A549 (cell line): ENCODE data around the gene POLR3B. TPM values are rescaled to one million over a fixed set of nuclear protein-coding genes. Genes with fewer than 3 reads are reported as not detected.

Experiments used
- ATAC-seq, 2 experiments: fragments of 200-7000 bp in 1 of 2; fragments of >200 bp in 1 of 2; cut with Nextera tagmentation in 1 of 2; cut with Tn5 transposase in 1 of 2; 3 replicates each; pipeline versions ENCODE4 v1.8.0 to v1.9.1; 2018 to 2020; ENCODE audit warnings: mild to moderate bottlenecking in 1 of 2, moderate library complexity in 1 of 2
- CTCF ChIA-PET: fragments of 300-600 bp; sonication (Branson Sonifier 250); formaldehyde crosslinking; extraction: SDS; loops from one replicate; lab custom pipeline; 2021; ENCODE audit warnings: antibody characterized with exemption, inconsistent platforms; lab: Yijun Ruan, JAX
- POLR2A ChIA-PET: fragments of 350-600 bp; formaldehyde crosslinking; extraction: SDS; loops from one replicate; lab custom pipeline; 2021; ENCODE audit warnings: antibody characterized with exemption, inconsistent platforms; lab: Yijun Ruan, JAX
- DNase-seq, 2 experiments: peaks; one replicate each; pipeline versions ENCODE4 v3.0.0 to v3.0.0-alpha.2; 2011 to 2016; ENCODE audit warnings: low read depth in 1 of 2, low spot score in 1 of 2
- FAIRE-seq: peaks from 2 replicates; lab custom pipeline; 2011; peaks lifted over from hg19 to GRCh38; lab: Jason Lieb, UNC
- H3K27ac ChIP-seq, 2 experiments: fragments of >200 bp; sonication (Bioruptor Twin); formaldehyde crosslinking; 3 replicates each; pipeline ENCODE4 v1.5.1; 2016 to 2017
- H3K4me1 ChIP-seq: fragments of >200 bp; sonication (Bioruptor Twin); formaldehyde crosslinking; 3 replicates; pipeline ENCODE4 v1.6.1; 2016
- H3K4me2 ChIP-seq: fragments of >200 bp; sonication (Bioruptor Twin); formaldehyde crosslinking; 3 replicates; pipeline ENCODE4 v1.6.1; 2016
- H3K4me3 ChIP-seq: fragments of >200 bp; sonication (Bioruptor Twin); formaldehyde crosslinking; 3 replicates; pipeline ENCODE4 v1.5.1; 2016
- H3K9me3 ChIP-seq: fragments of >200 bp; sonication (Bioruptor Twin); formaldehyde crosslinking; 3 replicates; pipeline ENCODE4 v1.6.1; 2016
- BCL3 ChIP-seq: fragments of >200 bp; sonication (Bioruptor Twin); formaldehyde crosslinking; IDR thresholded peaks from 3 replicates; pipeline ENCODE4 v1.6.1; 2016
- BHLHE40 ChIP-seq: IDR thresholded peaks from 2 replicates; pipeline ENCODE4 v1.6.1; 2012; ENCODE audit warnings: low read depth, low read length, inconsistent platforms
- CEBPB ChIP-seq, 2 experiments: fragments of >200 bp in 1 of 2; sonication (Bioruptor Twin) in 1 of 2; formaldehyde crosslinking in 1 of 2; IDR thresholded peaks; 2 replicates each; pipeline ENCODE4 v1.6.1; 2012 to 2016
- CHD2 ChIP-seq: fragments of 150-350 bp; IDR thresholded peaks from 2 replicates; pipeline ENCODE4 v1.6.1; 2014; ENCODE audit warnings: low read length; ENCODE audit not compliant: partially characterized antibody
- CHD4 ChIP-seq: fragments of 200-600 bp; sonication (generic); IDR thresholded peaks from 2 replicates; pipeline ENCODE4 v1.6.1; 2016; ENCODE audit warnings: antibody characterized with exemption, mild to moderate bottlenecking, borderline replicate concordance
- CTCF ChIP-seq: fragments of >200 bp; sonication (Bioruptor Twin); formaldehyde crosslinking; IDR thresholded peaks from 3 replicates; pipeline ENCODE4 v1.5.1; 2016
- E2F6 ChIP-seq: IDR thresholded peaks from 2 replicates; pipeline ENCODE4 v1.6.1; 2012; ENCODE audit warnings: low read depth, borderline replicate concordance
- EHF ChIP-seq: fragments of 250-450 bp; sonication (Bioruptor Pico); IDR thresholded peaks from 2 replicates; pipeline ENCODE4 v1.5.0; 2020; ENCODE audit warnings: mild to moderate bottlenecking
- ESRRA ChIP-seq: fragments of 150-350 bp; IDR thresholded peaks from 2 replicates; pipeline ENCODE4 v1.6.1; 2014; ENCODE audit warnings: mild to moderate bottlenecking, low read length, borderline replicate concordance
- HES2 ChIP-seq: fragments of >200 bp; sonication (Bioruptor Twin); formaldehyde crosslinking; IDR thresholded peaks from 2 replicates; pipeline ENCODE4 v1.6.1; 2016
- HEYL ChIP-seq: fragments of 250-450 bp; sonication (Bioruptor Pico); IDR thresholded peaks from 2 replicates; pipeline ENCODE4 v1.8.0; 2021; ENCODE audit warnings: mild to moderate bottlenecking, moderate library complexity
- HOXB13 ChIP-seq: fragments of 250-450 bp; sonication (Bioruptor Pico); IDR thresholded peaks from 2 replicates; pipeline ENCODE4 v1.5.0; 2020; ENCODE audit warnings: low read depth, mild to moderate bottlenecking, moderate library complexity
- JUN ChIP-seq, 2 experiments: fragments of >200 bp; sonication (Bioruptor Twin); formaldehyde crosslinking; IDR thresholded peaks; 2 replicates in 1 of 2; 3 replicates in 1 of 2; pipeline ENCODE4 v1.6.1; 2016 to 2017
- KDM1A ChIP-seq: fragments of 200-600 bp; sonication (generic); IDR thresholded peaks from 2 replicates; pipeline ENCODE4 v1.6.1; 2016; ENCODE audit warnings: low read depth, mild to moderate bottlenecking
- MAFK ChIP-seq: fragments of 450-650 bp; IDR thresholded peaks from 2 replicates; pipeline ENCODE4 v1.6.1; 2014; ENCODE audit not compliant: partially characterized antibody
- NFE2L2 ChIP-seq: fragments of 150-350 bp; conservative IDR thresholded peaks from 2 replicates; pipeline ENCODE4 v1.6.1; 2014; ENCODE audit warnings: low read length
- PBX3 ChIP-seq: IDR thresholded peaks from 2 replicates; pipeline ENCODE4 v1.6.1; 2012
- PHF8 ChIP-seq: fragments of 200-600 bp; sonication (generic); IDR thresholded peaks from 2 replicates; pipeline ENCODE4 v1.6.1; 2016; ENCODE audit warnings: low read depth, mild to moderate bottlenecking, antibody characterized with exemption, moderate library complexity, borderline replicate concordance
- POLR2A ChIP-seq: IDR thresholded peaks from 2 replicates; pipeline ENCODE4 v1.6.1; 2012; ENCODE audit warnings: mild to moderate bottlenecking, low read length
- SMC3 ChIP-seq: fragments of >200 bp; sonication (Bioruptor Twin); formaldehyde crosslinking; IDR thresholded peaks from 3 replicates; pipeline ENCODE4 v1.6.1; 2018; ENCODE audit warnings: inconsistent platforms
- ZFP36 ChIP-seq: fragments of 450-650 bp; IDR thresholded peaks from 2 replicates; pipeline ENCODE4 v1.6.1; 2014; ENCODE audit warnings: borderline replicate concordance; ENCODE audit not compliant: partially characterized antibody
- WGBS: methylation state at CpG from one replicate; pipeline ENCODE4 v1.1.6; 2017; ENCODE audit errors: missing lambda C conversion rate; 5-methylcytosine and 5-hydroxymethylcytosine counted together
- polyA plus RNA-seq, 4 experiments: library from polyadenylated mRNA; depleted of rRNA in 3 of 4; stranded (reverse); fragments of >200 nt; fragmentation: RNase III in 1 of 4; extraction: RNeasy Plus Mini Kit Qiagen cat#74134 plus additional on column Dnase treatment in 1 of 4; gene quantifications; 2 replicates in 3 of 4; 3 replicates in 1 of 4; pipeline ENCODE4 v1.2.3, GENCODE V29; 2011 to 2017

Gene POLR3B
- polyA plus RNA-seq, 2 of the 4 experiments (the other 2 are of a cell fraction): 5.4 to 10.7 TPM

GRCh38 chr12:106348411-106348810, 9.1 kb upstream of the POLR3B start:
- Histone ChIP-seq H3K4me2 (no peak overlapping the region), H3K4me3 (no peak overlapping the region), H3K27ac (no peak overlapping the region), H3K9me3 (0 out of 3 replicates have a peak, but pooled peaks cover 6% of the 10 kb centered on the region), H3K4me1 (peaks cover 2% of the 10 kb centered on the region; the same call in 2 of the 3 replicates)
- DNase-seq (no peak), ATAC-seq (no peak), FAIRE-seq (no peak)
- TF ChIP-seq KDM1A: no peak
- no peak for TF ChIP-seq ESRRA
- TF ChIP-seq CHD2: no peak
- TF ChIP-seq HOXB13 (CRISPR knock-in tag): no peak
- TF ChIP-seq PBX3: no peak
- TF ChIP-seq BCL3: no peak
- no peak for TF ChIP-seq HEYL (CRISPR knock-in tag)
- no peak for TF ChIP-seq PHF8
- TF ChIP-seq HES2: no peak
- no peak for TF ChIP-seq JUN (IDR thresholded peaks at IDR 0.05)
- TF ChIP-seq CTCF: no peak
- no peak for TF ChIP-seq ZFP36
- ChIA-PET POLR2A (no interaction called here), CTCF (interaction anchor here (1.4 to 2.4 kb wide), 2 partner anchors 9 to 571 kb away, joined by 3 to 14 read pairs; partner anchors contain the start of gene POLR3B)
- WGBS: 40% methylated on average over 4 of the region's 4 CpGs

- DNase-seq: no peak
- POLR2A ChIA-PET: no interaction called here
- H3K4me2 ChIP-seq: no peak overlapping the region
- H3K4me1 ChIP-seq: peaks cover 6% of the 10 kb centered on the region; the same call in 1 of the 3 replicates
- TF ChIP-seq MAFK (peak; percentile 95), CHD4 (no peak)
- WGBS: 66% methylated on average over 6 of the region's 6 CpGs
- no peak overlapping the region for H3K27ac ChIP-seq
- no peak for ATAC-seq
- CTCF ChIA-PET: interaction anchor here (0.6 to 3.2 kb wide), 5 partner anchors 20 to 933 kb away, joined by 3 to 10 read pairs (median 3); no protein-coding TSS in a partner anchor
- FAIRE-seq: no peak
- H3K9me3 ChIP-seq: no peaks in the 10 kb centered on the region
- H3K4me3 ChIP-seq: no peak overlapping the region
Measured at GRCh38 chr12:106353175-106353574, 4.4 kb upstream of the POLR3B start.

- ATAC-seq (peak; percentile 48 to 50; a peak in 3 of 6 replicates), DNase-seq (peak in 1 of 2 experiments; percentile 63), FAIRE-seq (no peak)
- H3K4me2 ChIP-seq: peak overlapping the region; percentile 91
- peak overlapping the region; percentile 90 to 92 for H3K27ac ChIP-seq
- no peaks in the 10 kb centered on the region for H3K9me3 ChIP-seq
- H3K4me3 ChIP-seq: peak overlapping the region; percentile 66
- peaks cover 15% of the 10 kb centered on the region; the same call in 2 of the 3 replicates for H3K4me1 ChIP-seq
- WGBS: 38% methylated on average over 17 of the region's 17 CpGs
- POLR2A ChIA-PET: interaction anchor here (0.8 to 2.5 kb wide), 13 partner anchors 9 to 938 kb away, joined by 3 to 15 read pairs (median 6); partner anchors contain the start of genes CKAP4 and TMEM263
- TF ChIP-seq E2F6: no peak
- TF ChIP-seq BHLHE40: no peak
- no peak for TF ChIP-seq POLR2A
- TF ChIP-seq MAFK: no peak
- TF ChIP-seq SMC3: no peak
- TF ChIP-seq EHF (CRISPR knock-in tag): no peak
- 0 out of 4 replicates have a peak, but pooled peaks of 1 of the 2 experiments have one; percentile 11 for TF ChIP-seq CEBPB (IDR thresholded peaks at IDR 0.05)
- TF ChIP-seq NFE2L2: no peak
- CTCF ChIA-PET: interaction anchor here (0.6 to 7.5 kb wide), 25 partner anchors 10 to 561 kb away, joined by 3 to 49 read pairs (median 7); partner anchors contain the start of gene TCP11L2
Measured at GRCh38 chr12:106358396-106359241, 1.1 kb downstream of the POLR3B start.
